ENCODE measurements around the gene NLN.
A peak's percentile ranks its signal among the peaks of the same experiment; 100 is the strongest.

The NLN gene

DNA sequence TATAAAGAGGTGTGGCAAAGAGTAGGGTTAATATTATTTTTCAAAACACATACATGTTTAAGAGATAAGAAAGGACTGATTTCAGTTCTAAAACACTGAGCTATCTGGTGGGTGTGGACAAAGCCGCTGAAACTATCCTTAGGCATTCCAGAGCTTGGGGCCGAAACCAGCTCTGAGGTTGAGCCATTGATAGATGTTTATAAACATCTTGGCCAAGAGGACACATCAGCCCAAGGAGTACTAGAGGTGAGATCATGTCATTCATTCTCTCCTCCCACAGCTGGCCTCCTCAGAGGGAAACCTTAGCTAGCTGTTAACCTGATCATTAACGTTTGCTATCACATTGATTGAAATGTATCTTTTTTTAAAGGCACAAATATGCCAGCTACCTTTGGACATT lies 89.9 kb downstream of the NLN start:
- DNase-seq: no peak

DNA sequence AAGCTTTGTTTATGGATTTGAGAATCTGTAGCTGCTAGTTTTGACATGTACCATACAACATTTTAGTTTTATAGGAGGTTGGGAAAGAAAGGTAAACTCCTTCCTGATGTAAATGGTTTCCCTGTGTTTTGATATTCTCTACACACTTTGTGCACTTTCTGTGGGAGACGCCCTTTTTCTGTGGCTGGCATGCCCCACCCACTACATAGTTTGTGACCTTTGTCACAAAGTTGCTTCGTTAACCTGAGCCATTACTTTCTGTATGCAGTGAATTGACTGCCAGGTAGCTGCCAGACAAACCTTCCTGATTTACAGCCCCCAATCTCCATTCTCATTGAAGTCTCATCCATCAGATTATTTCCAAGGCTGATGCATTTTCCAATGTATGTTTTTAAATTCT lies 90.6 kb downstream of the NLN start:
- peak; percentile 4 for DNase-seq

DNA sequence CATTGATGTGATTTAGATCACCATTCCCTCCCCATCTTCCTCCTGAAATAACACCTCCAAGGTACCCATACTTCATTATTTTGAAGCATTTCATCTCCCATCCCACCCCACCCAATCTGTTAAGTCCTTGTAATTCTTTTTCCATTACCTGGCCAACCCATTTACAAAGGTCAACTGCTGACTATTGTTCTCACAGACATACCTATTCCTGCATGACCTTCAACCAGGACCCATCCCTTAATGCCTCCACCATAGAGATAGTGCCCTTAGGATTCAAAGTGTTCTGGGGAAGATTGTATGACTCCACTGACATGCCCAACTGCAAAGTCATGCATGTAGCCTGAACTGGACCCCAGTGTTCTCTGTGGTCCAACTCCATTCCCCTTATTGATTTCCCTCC lies 91.2 kb downstream of the NLN start:
- no peak for DNase-seq

DNA sequence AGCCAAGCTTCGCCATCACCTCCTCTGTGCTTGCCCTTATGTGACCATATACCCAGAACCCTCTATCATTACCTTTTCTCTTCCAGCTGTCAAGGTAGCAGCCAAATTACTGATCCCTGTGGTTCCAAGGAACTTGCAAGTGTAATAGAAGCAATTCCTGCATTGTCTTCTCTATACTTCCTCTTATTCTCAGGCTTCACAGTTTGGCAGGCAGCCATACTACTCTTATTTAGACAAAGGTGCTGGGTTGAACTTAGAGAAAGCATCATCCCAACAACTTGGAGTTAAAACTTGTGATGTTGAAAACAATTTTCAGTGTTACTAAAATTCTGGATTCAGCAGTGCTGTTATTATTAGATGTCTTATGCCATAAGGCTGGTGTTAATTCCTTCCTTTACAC lies 93.2 kb downstream of the NLN start:
- no peak for DNase-seq

DNA sequence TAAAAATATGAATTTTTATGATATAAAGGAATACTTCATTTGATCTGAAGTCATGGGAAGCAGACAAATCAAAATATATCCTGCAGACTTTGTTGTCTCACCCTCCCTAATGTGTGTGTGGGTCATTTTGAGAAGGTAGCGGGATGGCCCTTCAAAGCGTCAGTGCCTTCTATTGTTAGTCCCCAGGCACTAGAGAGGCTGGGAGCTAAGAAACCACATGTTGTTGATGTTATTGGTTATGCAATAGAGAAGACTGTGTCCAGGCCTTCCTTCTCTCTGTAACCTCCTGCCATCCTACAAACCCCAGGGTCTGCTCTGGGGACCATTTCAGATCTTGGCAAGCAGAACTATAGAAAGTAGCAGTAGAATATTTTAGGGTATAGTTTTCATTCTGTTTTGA lies 94.7 kb downstream of the NLN start:
- no peak for DNase-seq

DNA sequence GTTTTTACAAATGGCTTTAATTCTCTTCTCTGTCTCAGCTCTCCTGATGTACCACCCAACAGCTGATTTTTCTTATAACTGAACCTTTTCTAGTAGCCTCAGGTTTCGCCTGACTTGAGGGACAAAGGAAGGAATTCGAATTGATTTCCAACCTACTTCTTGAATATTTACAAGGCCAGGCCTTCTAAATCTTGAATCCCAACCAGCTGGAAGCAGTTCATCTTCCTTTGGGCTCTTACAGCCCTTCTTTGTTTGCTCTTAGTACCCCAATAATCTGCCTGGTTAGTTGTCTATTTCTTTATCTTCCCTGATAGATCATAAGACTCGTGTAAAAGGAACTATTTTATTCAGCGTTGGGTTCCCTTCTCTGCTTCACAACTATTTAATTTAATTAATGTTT lies 95.9 kb downstream of the NLN start:
- DNase-seq: no peak

DNA sequence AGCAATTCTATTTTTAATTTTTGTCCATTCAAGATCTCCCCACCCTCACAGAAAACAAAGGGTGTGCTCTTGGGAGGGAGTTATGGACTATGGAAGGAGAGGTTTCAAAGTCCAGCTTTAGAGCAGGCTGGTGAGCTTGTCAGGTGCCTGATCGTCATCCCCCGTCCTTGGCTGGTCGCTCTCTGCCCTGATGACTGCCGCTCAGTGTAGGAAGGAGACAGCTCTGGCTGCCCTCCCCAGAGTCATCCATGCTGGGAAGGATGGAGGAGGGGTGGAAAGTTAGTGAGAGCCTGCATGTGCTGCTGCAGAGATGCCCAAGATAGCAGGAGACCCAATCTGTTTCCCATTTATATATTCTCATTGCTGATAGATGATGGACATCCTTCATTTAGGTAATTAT lies 96.6 kb downstream of the NLN start:
- no peak for DNase-seq

DNA sequence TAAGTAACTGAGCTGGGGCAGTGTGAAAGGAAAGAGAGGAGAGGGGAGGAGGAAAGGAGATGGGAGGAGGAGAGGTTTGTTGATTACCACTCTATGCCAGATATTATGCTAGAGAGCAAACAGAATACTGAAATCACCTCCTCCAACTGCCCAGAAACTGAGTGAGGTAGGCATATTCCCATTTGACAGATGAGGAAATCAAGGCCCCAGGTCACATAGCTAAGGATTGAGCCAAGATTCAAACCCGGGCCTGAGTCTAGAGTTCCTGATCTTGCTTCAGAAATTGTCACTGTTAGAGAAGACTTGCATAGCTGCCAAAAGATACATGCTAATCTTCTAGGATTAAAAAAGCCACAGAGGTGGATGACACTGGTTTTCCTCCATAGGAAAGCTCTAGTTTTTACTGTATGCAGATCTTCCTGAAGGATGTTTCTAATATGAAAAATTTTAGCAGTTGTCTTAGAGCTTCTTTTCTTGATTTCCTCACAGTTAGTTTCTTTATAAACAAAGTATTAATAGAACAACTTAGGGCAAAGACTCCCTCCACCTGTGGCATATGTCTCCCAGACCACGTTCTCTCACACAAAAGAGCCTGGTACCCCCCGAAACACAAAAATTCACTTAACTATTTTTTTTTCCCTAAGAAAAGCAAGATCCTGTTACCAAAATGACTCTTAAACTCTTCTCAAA lies 97.4 kb downstream of the NLN start:
- DNase-seq: no peak

DNA sequence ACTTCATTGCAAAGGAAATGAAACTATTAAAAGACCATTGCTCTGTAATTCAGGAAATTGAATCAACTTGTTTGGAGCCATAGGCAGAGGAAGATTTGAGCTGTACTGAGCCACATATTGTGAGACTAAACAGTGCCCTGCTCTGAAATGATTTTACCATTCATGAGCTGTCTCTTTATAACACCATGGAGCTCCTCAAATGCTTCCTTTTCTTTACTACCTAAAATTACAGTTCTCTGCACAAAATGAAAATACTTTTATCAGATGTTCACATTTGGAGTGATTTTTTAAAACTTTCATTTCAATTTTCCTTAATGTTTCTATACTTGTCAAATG lies 97.9 kb downstream of the NLN start:
- no peak for DNase-seq

DNA sequence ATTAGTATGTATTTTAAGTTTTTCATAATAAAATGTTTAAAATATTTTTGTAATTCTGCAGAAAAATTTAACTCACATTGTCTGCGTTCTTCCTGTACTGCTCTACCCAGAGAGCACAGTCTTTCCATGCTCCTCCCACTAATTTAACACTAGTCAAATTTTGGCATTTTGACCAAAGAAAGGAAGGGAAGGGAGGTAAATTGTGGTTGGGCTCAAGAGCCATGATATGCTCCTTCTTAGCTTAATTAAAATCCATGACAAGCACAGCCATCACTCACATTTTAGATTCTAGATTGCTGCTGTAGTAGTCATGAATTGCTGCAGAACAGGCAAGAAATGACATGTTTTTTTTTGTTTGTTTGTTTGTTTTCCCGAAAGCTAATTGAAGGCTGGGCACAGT lies 98.4 kb downstream of the NLN start:
- DNase-seq: no peak

DNA sequence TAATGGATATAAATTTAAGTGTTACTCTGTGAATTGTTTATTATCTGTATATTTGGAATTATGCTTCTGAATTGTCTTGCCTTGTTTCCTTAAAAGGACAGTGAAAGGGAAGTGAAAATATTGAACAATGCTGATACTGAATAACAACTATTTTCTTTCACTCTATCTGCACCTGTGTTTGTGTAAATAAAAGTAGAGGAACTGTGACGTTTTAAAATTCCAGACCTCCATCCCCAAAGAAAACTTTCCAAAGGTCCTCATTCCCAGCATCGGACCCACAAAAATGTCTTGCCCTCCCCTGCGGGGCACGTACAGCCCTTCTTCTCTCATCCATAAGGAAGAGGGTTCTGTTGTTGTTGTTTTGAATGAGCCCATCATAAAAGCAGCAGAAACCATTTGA lies 100.0 kb downstream of the NLN start:
- DNase-seq: no peak

DNA sequence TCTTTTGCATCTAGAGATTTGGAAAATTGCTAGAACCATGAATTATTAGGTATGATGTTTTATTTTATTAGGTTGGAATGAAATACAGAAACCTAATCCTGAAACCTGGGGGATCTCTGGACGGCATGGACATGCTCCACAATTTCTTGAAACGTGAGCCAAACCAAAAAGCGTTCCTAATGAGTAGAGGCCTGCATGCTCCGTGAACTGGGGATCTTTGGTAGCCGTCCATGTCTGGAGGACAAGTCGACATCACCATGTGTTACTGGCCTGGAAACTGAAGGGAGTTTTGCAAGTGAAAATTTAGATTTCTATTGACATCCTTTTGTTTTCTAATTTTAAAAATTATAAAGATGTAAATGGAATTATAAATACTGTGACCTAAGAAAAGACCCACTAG lies 100.7 kb downstream of the NLN start:
- no peak for DNase-seq

DNA sequence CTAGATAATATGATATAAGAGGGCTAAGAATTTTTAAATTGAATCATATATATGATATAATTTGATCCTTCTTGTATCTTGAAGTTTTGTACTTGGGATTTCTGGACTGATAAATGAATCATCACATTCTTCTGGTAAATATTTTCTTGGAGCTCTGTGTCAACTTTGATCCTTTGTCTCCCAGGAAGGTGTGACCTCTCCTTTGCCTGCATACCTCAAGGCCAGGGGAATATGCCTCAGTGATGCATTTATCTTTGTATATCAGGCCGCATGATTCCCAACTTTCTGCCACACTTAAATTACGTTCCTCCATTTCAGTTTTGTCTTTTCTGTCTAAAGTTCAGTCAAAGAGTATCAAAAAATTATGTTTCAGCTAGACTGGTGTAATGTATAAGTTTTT lies 101.2 kb downstream of the NLN start:
- no peak for DNase-seq

DNA sequence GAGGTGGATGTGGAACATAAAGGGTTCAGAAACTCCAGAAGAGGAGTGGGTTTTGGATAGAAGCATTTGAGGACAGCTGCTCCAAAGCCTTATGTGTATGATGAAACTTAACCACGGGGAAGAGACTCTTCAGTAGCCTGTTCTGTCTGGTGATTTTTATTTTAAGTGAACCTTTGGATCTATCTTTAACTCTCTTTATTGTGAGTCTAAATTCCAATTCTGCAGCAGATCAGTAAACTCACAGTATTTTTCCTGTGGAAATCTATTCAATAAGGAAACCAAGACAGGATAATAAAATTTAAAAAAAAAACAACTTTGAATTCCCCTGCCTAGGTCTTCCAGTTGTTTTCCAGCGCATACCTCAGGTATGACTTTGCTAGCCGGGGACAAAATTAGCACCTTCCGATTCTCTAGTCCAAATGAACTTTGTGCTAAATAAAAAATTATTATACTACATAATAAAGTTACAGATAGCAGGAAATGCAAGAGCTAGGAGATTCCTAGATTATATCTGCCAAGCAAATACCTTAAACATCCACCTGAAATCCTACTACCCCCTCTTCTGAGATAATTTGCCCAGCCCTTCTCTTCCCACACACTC lies 101.9 kb downstream of the NLN start:
- no peak for DNase-seq

DNA sequence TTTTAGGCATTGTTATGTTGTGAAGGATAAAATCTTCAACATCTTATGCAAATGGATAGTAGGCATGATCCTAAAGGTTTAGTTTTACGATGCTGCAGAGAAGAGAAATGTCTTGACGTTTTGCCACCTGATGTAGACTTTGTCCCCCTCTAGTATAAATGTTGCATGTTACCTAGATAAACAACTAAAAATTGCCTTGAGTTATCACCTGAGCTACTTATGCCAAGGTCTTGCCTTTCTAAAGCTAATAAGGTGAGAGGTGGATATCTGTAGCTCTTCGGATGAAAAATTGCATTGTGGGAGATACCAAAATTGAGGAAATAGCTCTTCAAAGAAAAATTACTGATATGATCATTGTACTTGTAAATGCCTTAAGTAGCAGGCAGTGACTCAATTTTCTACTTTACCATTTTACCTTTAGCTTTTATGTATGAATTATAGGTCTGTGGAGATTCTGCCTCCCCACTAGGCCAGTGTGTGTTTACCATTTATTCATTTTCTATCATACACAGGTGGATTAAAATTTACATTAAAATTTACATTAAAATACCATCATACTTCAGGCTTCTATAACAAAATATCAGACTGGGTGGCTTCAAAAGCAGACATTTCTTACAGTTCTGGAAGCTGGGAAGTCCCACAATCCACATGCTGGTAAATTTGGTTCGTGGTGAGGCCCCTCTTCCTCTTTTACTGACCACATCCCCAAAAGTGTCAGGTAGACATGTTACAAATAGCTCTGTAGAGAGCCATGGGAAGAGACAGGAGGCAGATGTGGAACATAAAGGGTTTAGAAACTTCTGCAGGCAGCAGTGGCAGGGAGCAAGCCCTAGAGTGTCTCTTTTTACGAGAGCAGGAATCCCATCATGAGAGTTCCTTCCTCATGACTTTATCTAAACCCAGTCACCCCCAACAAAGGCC lies 103.7 kb downstream of the NLN start:
- DNase-seq: no peak

DNA sequence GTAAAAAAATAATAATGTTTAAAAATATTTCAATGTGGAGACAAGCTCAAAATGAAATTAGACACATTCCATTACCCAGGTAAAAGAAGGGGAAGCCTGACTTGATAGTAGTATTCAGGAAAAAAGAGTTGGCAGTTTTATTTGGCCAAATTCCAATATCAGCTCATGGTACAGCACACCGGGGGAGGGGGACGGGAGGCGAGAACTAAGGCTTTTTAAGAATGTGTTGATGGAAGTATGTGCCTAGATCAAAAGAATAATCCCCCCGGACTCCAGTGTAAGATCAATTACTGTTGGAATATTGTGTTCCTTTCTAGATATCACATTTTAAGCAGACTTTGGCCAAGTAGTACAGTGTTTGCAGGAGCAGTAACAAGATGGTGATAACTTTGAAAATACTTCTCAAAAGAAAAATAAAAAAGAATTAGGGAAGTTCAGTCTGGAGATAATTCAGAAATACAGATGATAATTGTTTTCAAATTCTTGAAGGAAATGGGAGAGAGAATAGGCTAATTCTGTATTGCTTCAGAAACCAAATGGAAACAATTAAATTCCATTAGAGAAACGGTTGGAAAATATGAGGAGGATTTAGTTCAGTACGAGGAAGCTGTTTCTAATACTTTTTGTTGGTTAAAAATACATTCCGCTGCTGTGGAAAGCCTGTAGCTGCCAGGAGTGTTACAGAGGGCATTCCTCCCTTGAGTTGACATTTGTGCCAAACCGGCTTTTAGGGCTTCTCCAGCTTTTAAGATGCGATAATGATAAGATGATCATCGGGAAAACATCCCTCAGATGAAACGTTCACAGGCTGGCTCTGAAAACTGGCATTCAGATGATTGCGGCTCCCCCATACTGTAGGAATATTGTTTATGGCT lies 106.3 kb downstream of the NLN start:
- DNase-seq: no peak

DNA sequence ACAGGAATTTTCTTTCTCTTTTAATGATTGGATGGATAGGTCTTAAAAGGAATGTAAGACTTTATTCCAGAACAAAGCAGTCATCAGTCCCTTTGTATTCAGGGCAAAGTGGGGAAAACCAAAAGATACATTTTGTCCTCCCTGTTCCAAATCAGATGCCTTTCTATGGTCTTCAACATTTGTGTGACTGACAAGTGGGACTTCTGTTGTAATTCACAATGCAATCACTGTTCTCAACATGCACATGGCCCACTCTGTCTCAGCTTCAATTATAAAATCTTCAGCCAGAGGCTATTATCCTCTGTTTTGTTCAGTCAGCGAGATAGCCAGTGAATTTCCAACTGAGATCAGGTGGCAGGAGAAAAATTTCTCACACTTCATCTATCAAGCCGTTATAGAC lies 108.9 kb downstream of the NLN start:
- no peak for DNase-seq

DNA sequence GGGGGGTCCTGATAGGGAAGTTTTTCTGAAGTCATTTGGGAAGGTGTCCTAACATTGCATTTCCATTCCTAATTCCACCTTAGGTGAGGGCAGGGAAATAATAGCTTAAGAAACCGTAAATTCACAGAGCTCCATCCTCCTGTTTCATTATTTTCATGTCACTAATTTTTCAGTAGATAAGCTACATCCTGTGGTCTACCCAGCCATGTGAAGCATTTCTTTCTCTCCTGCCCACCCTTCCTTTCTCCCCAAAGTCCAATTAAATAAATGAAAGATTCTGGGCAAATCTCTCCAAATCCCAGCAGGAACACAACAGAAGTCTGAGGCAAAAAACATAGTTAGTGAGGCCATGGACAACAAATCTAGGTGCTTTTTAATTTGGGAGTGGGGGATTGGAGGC lies 109.3 kb downstream of the NLN start:
- DNase-seq: no peak

DNA sequence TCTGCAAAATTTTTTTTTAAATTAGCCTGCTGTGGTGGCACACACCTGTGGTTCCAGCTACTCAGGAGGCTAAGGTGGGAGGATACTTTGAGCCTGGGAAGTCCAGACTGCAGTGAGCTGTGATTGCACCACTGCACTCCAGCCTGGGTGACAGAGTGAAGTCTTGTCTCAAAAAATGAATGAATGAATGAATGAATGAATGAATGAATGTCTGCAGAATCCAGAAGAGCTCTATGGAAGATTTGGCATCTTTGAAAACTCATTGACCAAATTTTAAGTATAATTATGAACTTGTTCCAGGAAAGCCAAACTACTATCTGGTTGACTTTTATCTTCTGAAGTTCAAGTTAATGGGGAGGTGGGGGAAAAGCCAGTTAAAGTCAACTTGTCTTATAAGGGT lies 110.1 kb downstream of the NLN start:
- no peak for DNase-seq

DNA sequence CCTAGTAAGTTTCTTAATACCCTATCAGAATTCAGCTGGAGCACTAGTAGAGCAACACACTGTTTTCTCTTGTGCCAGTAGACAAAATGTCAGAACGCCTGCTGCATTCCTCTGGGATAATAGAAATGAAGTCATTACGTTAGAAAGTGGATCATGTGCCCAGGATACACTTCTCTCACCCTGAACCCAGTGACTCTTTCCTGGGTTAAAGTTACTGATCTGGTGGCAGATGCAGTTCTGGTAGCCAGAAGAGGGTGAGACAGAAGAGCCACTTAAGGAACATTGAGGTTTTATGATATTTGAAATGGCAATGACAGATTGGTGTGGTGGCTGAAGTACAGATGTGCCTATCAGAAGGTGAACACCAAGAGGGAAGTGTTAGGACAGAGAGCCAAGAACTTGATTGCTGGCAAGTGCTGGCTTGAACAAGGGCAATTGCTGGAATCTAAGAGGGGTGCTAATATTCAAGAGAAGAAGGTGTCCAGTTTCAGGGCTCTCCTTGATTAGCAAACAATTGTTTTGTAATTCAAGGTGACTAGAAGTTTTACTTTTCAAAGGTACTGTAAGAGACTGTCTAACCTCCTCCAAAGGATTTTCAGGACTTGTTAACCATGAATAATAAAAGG lies 110.7 kb downstream of the NLN start:
- DNase-seq: no peak

DNA sequence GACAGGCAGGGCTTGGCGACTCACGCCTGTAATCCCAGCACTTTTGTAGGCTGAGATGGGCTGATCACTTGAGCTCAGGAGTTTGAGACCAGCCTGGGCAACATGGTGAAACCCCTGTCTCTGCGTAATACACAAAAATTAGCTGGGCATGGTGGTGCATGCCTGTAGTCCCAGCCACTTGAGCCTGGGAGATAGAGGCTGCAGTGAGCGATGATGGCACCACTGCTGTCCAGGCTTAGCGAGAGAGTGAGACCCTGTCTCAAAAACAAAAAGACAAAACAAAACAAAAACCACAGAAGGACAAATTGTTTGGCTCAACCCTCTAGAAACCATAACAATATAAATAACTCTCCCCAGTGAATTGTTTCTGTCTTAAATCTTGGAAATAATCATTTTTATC lies 111.8 kb downstream of the NLN start:
- no peak for DNase-seq

DNA sequence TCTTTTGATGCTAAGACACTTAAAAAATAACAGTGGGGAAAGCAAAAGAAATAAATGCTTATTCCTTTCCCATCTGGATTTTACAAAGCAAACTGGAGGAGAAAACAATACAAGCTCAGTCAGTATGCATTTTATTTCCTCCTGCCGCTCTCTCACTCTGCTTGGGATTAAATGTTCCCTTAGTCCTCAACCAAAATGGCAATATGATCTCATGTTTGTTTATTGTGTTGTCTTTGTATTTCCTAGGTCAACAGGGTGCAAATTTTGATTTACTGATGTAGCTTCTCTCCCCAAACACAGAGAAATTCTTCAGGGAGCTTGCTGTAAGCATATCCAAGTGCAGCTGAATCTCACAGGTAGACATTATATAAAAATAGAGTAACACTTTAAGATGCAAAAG lies 112.3 kb downstream of the NLN start:
- DNase-seq: no peak

DNA sequence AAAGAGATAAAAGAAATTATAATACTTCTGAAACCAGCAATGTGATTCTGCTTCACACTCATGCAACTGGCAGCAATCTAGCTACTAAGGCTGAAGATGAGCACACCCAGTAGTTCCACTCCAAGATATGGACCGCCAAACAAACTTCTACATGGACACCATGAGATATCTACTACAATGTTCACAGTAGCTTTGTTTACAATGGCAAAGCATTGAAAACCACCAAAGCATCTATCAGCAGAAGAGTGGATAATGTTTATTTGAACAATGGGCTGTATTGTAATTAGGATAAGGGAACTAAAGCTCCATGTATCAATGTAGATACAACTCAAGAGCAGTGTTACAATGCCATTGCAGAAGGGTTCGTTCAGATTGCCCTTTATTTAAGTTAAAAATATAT lies 113.2 kb downstream of the NLN start:
- no peak for DNase-seq

All from central memory CD4-positive, alpha-beta T cell (primary cell).